ENCODE data around the gene USP10. TPM values are rescaled to one million over a fixed set of nuclear protein-coding genes. Genes with fewer than 3 reads are reported as not detected.
A peak's percentile ranks its signal among the peaks of the same experiment; 100 is the strongest.

Gene USP10
- total RNA-seq, 1 experiment from 2014 or later: 203 TPM

GRCh38 chr16:84774810-84775209 lies 75.0 kb downstream of the USP10 start:
- Histone ChIP-seq H3K27ac (ENCODE audit: insufficient read length, low read depth, low read length) (no peak overlapping the region), H2BK20ac (ENCODE audit: low read depth, low read length, poor library complexity, severe bottlenecking) (no peak overlapping the region), H3K4me2 (ENCODE audit: insufficient read depth, insufficient read length, low read length) (no peak overlapping the region), H2BK12ac (ENCODE audit: insufficient read length, low read depth, low read length) (no peak overlapping the region), H2BK5ac (ENCODE audit: insufficient read length, low read length) (no peak overlapping the region), H3K14ac (ENCODE audit: insufficient read depth, low read length) (no peak overlapping the region), H3K4ac (ENCODE audit: low read depth, low read length) (no peak overlapping the region), H2BK15ac (ENCODE audit: low read depth, low read length) (no peak overlapping the region), H3K56ac (ENCODE audit: insufficient read length, low read depth, low read length) (no peak overlapping the region), H3K23me2 (ENCODE audit: insufficient read length, low read depth, low read length, poor library complexity, severe bottlenecking) (no peaks in the 10 kb centered on the region), H3K79me1 (ENCODE audit: insufficient read depth, low read depth, low read length, poor library complexity, severe bottlenecking) (no peaks in the 10 kb centered on the region), H2BK120ac (ENCODE audit: low read depth, low read length, poor library complexity, severe bottlenecking) (no peak overlapping the region), H4K91ac (ENCODE audit: insufficient read length, low read depth, low read length) (no peak overlapping the region), H2AK5ac (ENCODE audit: insufficient read length, low read length) (no peak overlapping the region), H3K9me3 (ENCODE audit: control insufficient read depth, low read depth, low read length) (no peaks in the 10 kb centered on the region), H3K18ac (ENCODE audit: insufficient read length, low read depth, low read length) (no peak overlapping the region), H4K20me1 (ENCODE audit: control insufficient read depth, insufficient read depth, insufficient read length) (no peaks in the 10 kb centered on the region), H4K8ac (replicated peaks; ENCODE audit: insufficient read length, low read depth, low read length) (no peak overlapping the region), H3K79me2 (ENCODE audit: insufficient read depth, low read length) (no peaks in the 10 kb centered on the region), H3T11ph (ENCODE audit: low read length) (no peak overlapping the region), H3K9ac (ENCODE audit: extremely low read depth, insufficient read length, low read length) (no peak overlapping the region), H3K23ac (ENCODE audit: insufficient read length, low read depth, low read length) (no peak overlapping the region), H2AFZ (ENCODE audit: low read length) (no peak overlapping the region), H3K4me1 (ENCODE audit: insufficient read depth, low read length) (no peaks in the 10 kb centered on the region), H4K5ac (ENCODE audit: insufficient read length, low read depth, low read length) (no peak overlapping the region), H3K27me3 (ENCODE audit: insufficient read depth, low read length) (no peaks in the 10 kb centered on the region)
- DNase-seq: no peak
- no peak for TF ChIP-seq CTCF (conservative IDR thresholded peaks at IDR 0.05)
- H3K27ac Mint-ChIP-seq: peak overlapping the region in 1 of 3 experiments; percentile 32; a peak in 2 of 7 replicates
- peaks cover 59 to 94% (median 81%) of the 10 kb centered on the region in 3 experiments for H3K36me3 Mint-ChIP-seq (ENCODE audit: insufficient read depth in 1 of 3, low read depth in 3 of 3)
- no CpG with 5 or more reads among the region's 4 CpGs for WGBS (ENCODE audit: extremely low coverage, insufficient read length, low lambda C conversion rate)
- no peaks in the 10 kb centered on the region; a peak in 1 of 5 replicates for H3K9me3 Mint-ChIP-seq
- no peak overlapping the region for H3K4me3 Mint-ChIP-seq
- H3K27me3 Mint-ChIP-seq (ENCODE audit: low read depth): no peaks in the 10 kb centered on the region
- H3K4me1 Mint-ChIP-seq: no peaks in the 10 kb centered on the region

Measured in H9 (cell line).